HEK293 (cell line): ENCODE measurements around the gene LARGE1.

Experiments
- CTCF ChIA-PET: fragments of 350-600 bp; formaldehyde crosslinking; extraction: SDS; loops from one replicate; lab custom pipeline; 2021; ENCODE audit warnings: antibody characterized with exemption; lab: Yijun Ruan, JAX
- POLR2A ChIA-PET: fragments of 300-600 bp; formaldehyde crosslinking; extraction: SDS; loops from one replicate; lab custom pipeline; 2020; ENCODE audit warnings: antibody characterized with exemption, inconsistent platforms; lab: Yijun Ruan, JAX
- H3K27ac ChIP-seq: fragments of 200-500 bp; sonication (Bioruptor generic); 2 replicates; pipeline ENCODE4 v1.5.1; 2014; ENCODE audit warnings: low read depth, low read length, control low read depth, inconsistent platforms; ENCODE audit errors: extremely low read depth
- H3K36me3 ChIP-seq, 2 experiments: fragments of 200-500 bp in 1 of 2; sonication (Bioruptor generic) in 1 of 2; 1 replicate in 1 of 2; 2 replicates in 1 of 2; pipeline ENCODE4 v1.5.1; 2014 to 2017; ENCODE audit warnings: inconsistent platforms in 2 of 2, low read length in 2 of 2; ENCODE audit not compliant: control insufficient read depth in 2 of 2, insufficient read depth in 1 of 2
- H3K4me1 ChIP-seq: fragments of 200-500 bp; sonication (Bioruptor generic); 2 replicates; pipeline ENCODE4 v1.5.1; 2014; ENCODE audit warnings: mild to moderate bottlenecking, low read length, inconsistent platforms; ENCODE audit not compliant: control insufficient read depth, insufficient read depth
- H3K4me3 ChIP-seq: 2 replicates; pipeline ENCODE4 v1.5.1; 2011; ENCODE audit warnings: low read depth, mild to moderate bottlenecking, control low read depth, low read length, moderate library complexity
- H3K9me3 ChIP-seq: fragments of 200-500 bp; sonication (Bioruptor generic); 2 replicates; pipeline ENCODE4 v1.5.1; 2014; ENCODE audit warnings: low read depth, low read length, inconsistent platforms; ENCODE audit not compliant: control insufficient read depth, insufficient read depth
- BCL11B ChIP-seq: fragments of 450-650 bp; formaldehyde crosslinking; IDR thresholded peaks from 2 replicates; pipeline ENCODE4 v1.5.1; 2016; ENCODE audit warnings: low read depth, missing biosample characterization, missing genetic modification characterization
- FEZF1 ChIP-seq: fragments of 450-650 bp; formaldehyde crosslinking; IDR thresholded peaks from 2 replicates; pipeline ENCODE4 v1.5.1; 2016; ENCODE audit warnings: missing biosample characterization, missing genetic modification characterization
- GLIS2 ChIP-seq: fragments of 450-650 bp; formaldehyde crosslinking; IDR thresholded peaks from 2 replicates; pipeline ENCODE4 v1.5.1; 2016; ENCODE audit warnings: missing biosample characterization, missing genetic modification characterization
- HIC1 ChIP-seq: fragments of 450-650 bp; formaldehyde crosslinking; IDR thresholded peaks from 2 replicates; pipeline ENCODE4 v1.5.1; 2016; ENCODE audit warnings: missing biosample characterization, missing genetic modification characterization
- HOXD13 ChIP-seq: sonication (generic); formaldehyde crosslinking; IDR thresholded peaks from 2 replicates; pipeline ENCODE4 v1.8.0; 2022; ENCODE audit warnings: missing genetic modification reagents, borderline replicate concordance
- MEIS1 ChIP-seq: sonication (generic); formaldehyde crosslinking; IDR thresholded peaks from 2 replicates; pipeline ENCODE4 v1.8.1; 2022; ENCODE audit warnings: missing genetic modification reagents, mild to moderate bottlenecking, borderline replicate concordance
- PRDM6 ChIP-seq: fragments of 450-650 bp; formaldehyde crosslinking; IDR thresholded peaks from 2 replicates; pipeline ENCODE4 v1.5.1; 2017; ENCODE audit warnings: missing biosample characterization, missing genetic modification characterization
- REPIN1 ChIP-seq: fragments of 450-650 bp; formaldehyde crosslinking; IDR thresholded peaks from 2 replicates; pipeline ENCODE4 v1.5.1; 2017; ENCODE audit warnings: missing biosample characterization, missing genetic modification characterization, low read depth
- YY1 ChIP-seq: fragments of 450-650 bp; formaldehyde crosslinking; IDR thresholded peaks from 2 replicates; pipeline ENCODE4 v1.5.1; 2018; ENCODE audit warnings: missing biosample characterization, missing genetic modification characterization
- ZBTB49 ChIP-seq: fragments of 450-650 bp; formaldehyde crosslinking; IDR thresholded peaks from 2 replicates; pipeline ENCODE4 v1.5.1; 2016; ENCODE audit warnings: missing biosample characterization, missing genetic modification characterization, low read depth
- ZNF132 ChIP-seq: fragments of 450-650 bp; formaldehyde crosslinking; IDR thresholded peaks from 2 replicates; pipeline ENCODE4 v1.5.1; 2017; ENCODE audit warnings: missing biosample characterization, missing genetic modification characterization, borderline replicate concordance
- ZNF169 ChIP-seq: fragments of 450-650 bp; formaldehyde crosslinking; IDR thresholded peaks from 2 replicates; pipeline ENCODE4 v1.5.1; 2016; ENCODE audit warnings: missing biosample characterization, missing genetic modification characterization
- ZNF239 ChIP-seq: fragments of 450-650 bp; formaldehyde crosslinking; IDR thresholded peaks from 2 replicates; pipeline ENCODE4 v1.5.1; 2016; ENCODE audit warnings: missing biosample characterization, missing genetic modification characterization
- ZNF48 ChIP-seq: fragments of 450-650 bp; formaldehyde crosslinking; IDR thresholded peaks from 2 replicates; pipeline ENCODE4 v1.5.1; 2016; ENCODE audit warnings: missing biosample characterization, missing genetic modification characterization
- ZNF501 ChIP-seq: fragments of 450-650 bp; formaldehyde crosslinking; IDR thresholded peaks from 2 replicates; pipeline ENCODE4 v1.5.1; 2016; ENCODE audit warnings: missing biosample characterization, missing genetic modification characterization
- ZNF521 ChIP-seq: fragments of 450-650 bp; formaldehyde crosslinking; IDR thresholded peaks from 2 replicates; pipeline ENCODE4 v1.5.1; 2017; ENCODE audit warnings: missing biosample characterization, mild to moderate bottlenecking, missing genetic modification characterization
- ZNF544 ChIP-seq: fragments of 450-650 bp; formaldehyde crosslinking; IDR thresholded peaks from 2 replicates; pipeline ENCODE4 v1.5.0; 2017; ENCODE audit warnings: missing biosample characterization, missing genetic modification characterization
- ZNF560 ChIP-seq: fragments of 450-650 bp; formaldehyde crosslinking; IDR thresholded peaks from 2 replicates; pipeline ENCODE4 v1.5.1; 2017; ENCODE audit warnings: missing biosample characterization, missing genetic modification characterization, borderline replicate concordance
- ZNF623 ChIP-seq: fragments of 450-650 bp; formaldehyde crosslinking; IDR thresholded peaks from 2 replicates; pipeline ENCODE4 v1.5.1; 2016; ENCODE audit warnings: missing biosample characterization, missing genetic modification characterization
- ZNF629 ChIP-seq: fragments of 450-650 bp; formaldehyde crosslinking; IDR thresholded peaks from 2 replicates; pipeline ENCODE4 v1.5.1; 2017; ENCODE audit warnings: missing biosample characterization, missing genetic modification characterization
- ZNF707 ChIP-seq: fragments of 450-650 bp; formaldehyde crosslinking; IDR thresholded peaks from 2 replicates; pipeline ENCODE4 v1.5.1; 2016; ENCODE audit warnings: missing biosample characterization, missing genetic modification characterization
- ZNF777 ChIP-seq: fragments of 450-650 bp; formaldehyde crosslinking; IDR thresholded peaks from 2 replicates; pipeline ENCODE4 v1.5.1; 2017; ENCODE audit warnings: missing biosample characterization, missing genetic modification characterization, borderline replicate concordance
- ZNF843 ChIP-seq: fragments of 450-650 bp; formaldehyde crosslinking; IDR thresholded peaks from 2 replicates; pipeline ENCODE4 v1.5.1; 2016; ENCODE audit warnings: missing biosample characterization, missing genetic modification characterization
- ZSCAN18 ChIP-seq: fragments of 450-650 bp; formaldehyde crosslinking; IDR thresholded peaks from 2 replicates; pipeline ENCODE4 v1.5.1; 2016; ENCODE audit warnings: missing biosample characterization, missing genetic modification characterization

Gene LARGE1

GRCh38 chr22:33893512-33893911, 26.8 kb downstream of the LARGE1 start:
- ChIA-PET CTCF (interaction anchor here (0.8 kb wide), 1 partner anchor 30 kb away, joined by 3 read pairs; no protein-coding TSS in a partner anchor), POLR2A (no interaction called here)
- H3K4me1 ChIP-seq, result peaks cover 4% of the 10 kb centered on the region; the same call in 1 of the 2 replicates
- no peaks in the 10 kb centered on the region for H3K9me3 ChIP-seq
- TF ChIP-seq PRDM6 (tag by site-specific recombination), result no peak
- no peak for TF ChIP-seq ZNF629
- TF ChIP-seq BCL11B (tag by site-specific recombination), result no peak
- no peak for TF ChIP-seq ZNF239 (tag by site-specific recombination)
- no peak for TF ChIP-seq ZSCAN18
- no peak for TF ChIP-seq YY1
- no peak for TF ChIP-seq ZNF623 (tag by site-specific recombination)
- no peak for TF ChIP-seq MEIS1 (CRISPR knock-in tag)
- no peak overlapping the region for H3K27ac ChIP-seq
- H3K4me3 ChIP-seq, result no peak overlapping the region
- no peaks in the 10 kb centered on the region for H3K36me3 ChIP-seq

- Histone ChIP-seq H3K4me1 (peaks cover 4% of the 10 kb centered on the region; the same call in 1 of the 2 replicates), H3K27ac (no peak overlapping the region), H3K36me3 (no peaks in the 10 kb centered on the region), H3K9me3 (no peaks in the 10 kb centered on the region)
- CTCF ChIA-PET, result no interaction called here
- TF ChIP-seq ZNF707 (tag by site-specific recombination) (no peak), ZNF132 (no peak), ZNF843 (tag by site-specific recombination) (no peak), HOXD13 (CRISPR knock-in tag) (no peak), GLIS2 (no peak), FEZF1 (tag by site-specific recombination) (no peak), ZNF521 (tag by site-specific recombination) (no peak), ZNF48 (tag by site-specific recombination) (no peak), ZNF777 (tag by site-specific recombination) (no peak), ZBTB49 (tag by site-specific recombination) (no peak), ZNF544 (no peak), HIC1 (tag by site-specific recombination) (no peak), ZNF501 (no peak), ZNF169 (tag by site-specific recombination) (no peak), REPIN1 (tag by site-specific recombination) (no peak), ZNF560 (tag by site-specific recombination) (no peak)
- TF ChIP-seq, all 188 proteins: peak for 0
- H3K4me3 ChIP-seq, result no peak overlapping the region
- POLR2A ChIA-PET, result no interaction called here
Measured at GRCh38 chr22:33891992-33892391, 28.3 kb downstream of the LARGE1 start.
